GM06990 (cell line): Measurements from ENCODE around the gene RFX4.
A peak's percentile ranks its signal among the peaks of the same experiment; 100 is the strongest.

ENCODE experiments used
- DNase-seq: peaks from one replicate; pipeline ENCODE4 v3.0.0-alpha.2; 2011; ENCODE audit not compliant: insufficient read length; ENCODE audit errors: extremely low read depth
- H3K27me3 ChIP-seq: replicated peaks from 2 replicates; pipeline ENCODE4 v1.6.0; 2011; ENCODE audit warnings: low read length; ENCODE audit not compliant: control insufficient read depth, insufficient read depth
- H3K36me3 ChIP-seq: 2 replicates; pipeline ENCODE4 v1.5.1; 2011; ENCODE audit warnings: low read length; ENCODE audit not compliant: control insufficient read depth, insufficient read depth
- H3K4me3 ChIP-seq: replicated peaks from 2 replicates; pipeline ENCODE4 v1.5.1; 2011; ENCODE audit warnings: low read depth, mild to moderate bottlenecking, control low read depth, low read length
- CTCF ChIP-seq: IDR thresholded peaks from 2 replicates; pipeline ENCODE4 v1.5.1; 2011; ENCODE audit warnings: low read length, control low read depth, mild to moderate bottlenecking, inconsistent platforms; ENCODE audit not compliant: insufficient read depth, poor library complexity, severe bottlenecking

Gene RFX4

GRCh38 chr12:106769546-106769945, 186.7 kb downstream of the RFX4 start:
- Histone ChIP-seq H3K27me3 (no peaks in the 10 kb centered on the region), H3K36me3 (no peaks in the 10 kb centered on the region), H3K4me3 (no peak overlapping the region)
- TF ChIP-seq CTCF: no peak
- no peak for DNase-seq

GRCh38 chr12:106771425-106771824, 188.6 kb downstream of the RFX4 start:
- TF ChIP-seq CTCF: no peak
- DNase-seq: no peak
- Histone ChIP-seq H3K27me3 (no peaks in the 10 kb centered on the region), H3K36me3 (no peaks in the 10 kb centered on the region), H3K4me3 (no peak overlapping the region)

DNA sequence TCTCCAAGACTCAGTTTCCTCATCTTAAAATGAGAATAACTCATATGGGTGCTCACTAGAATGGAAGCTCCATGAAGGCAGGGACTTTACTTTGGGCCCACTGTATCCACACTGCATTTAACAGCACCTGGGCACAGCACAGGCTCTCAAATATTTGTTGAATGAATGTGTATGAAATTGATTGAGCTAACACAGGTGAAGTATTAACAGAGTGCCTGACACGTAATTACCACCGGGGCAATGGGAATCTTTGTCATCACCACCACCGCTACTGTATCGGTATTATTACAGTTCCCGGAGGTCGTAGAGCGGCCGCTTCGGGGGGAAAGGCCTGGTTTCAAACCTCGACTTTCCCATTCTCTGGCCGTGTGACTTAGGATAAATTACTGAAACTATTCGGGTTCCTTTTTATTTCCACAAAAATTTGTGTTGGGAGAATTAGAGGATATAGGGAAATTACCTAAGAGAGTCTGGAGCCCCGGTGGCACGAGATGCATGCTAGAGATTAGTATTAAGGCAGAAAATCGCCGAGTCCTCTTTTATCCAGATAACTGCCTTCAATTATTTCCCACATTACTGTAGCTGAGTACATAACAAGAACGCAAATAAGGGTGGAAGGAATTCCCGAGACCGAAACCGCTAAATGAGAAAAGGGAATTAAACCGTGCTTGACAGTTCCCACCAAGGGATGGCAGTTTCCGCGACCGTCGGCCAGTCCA, 190.6 kb downstream of the RFX4 start:
- peak overlapping the region; percentile 79 for H3K4me3 ChIP-seq
- H3K27me3 ChIP-seq: no peaks in the 10 kb centered on the region
- H3K36me3 ChIP-seq: no peaks in the 10 kb centered on the region
- TF ChIP-seq CTCF: no peak
- DNase-seq: no peak

GRCh38 chr12:106774005-106774807, 191.4 kb downstream of the RFX4 start, which contains the start of gene RIC8B:
TSS of gene RIC8B (plus strand) at chr12:106774682. CDS start at chr12:106774746, 64 bp downstream.
- Histone ChIP-seq H3K27me3 (no peaks in the 10 kb centered on the region), H3K4me3 (peak within 1 kb of the TSS; percentile 79), H3K36me3 (no peaks in the 10 kb centered on the region)
- peak; percentile 87 for DNase-seq
- peak; percentile 19 for TF ChIP-seq CTCF

DNA sequence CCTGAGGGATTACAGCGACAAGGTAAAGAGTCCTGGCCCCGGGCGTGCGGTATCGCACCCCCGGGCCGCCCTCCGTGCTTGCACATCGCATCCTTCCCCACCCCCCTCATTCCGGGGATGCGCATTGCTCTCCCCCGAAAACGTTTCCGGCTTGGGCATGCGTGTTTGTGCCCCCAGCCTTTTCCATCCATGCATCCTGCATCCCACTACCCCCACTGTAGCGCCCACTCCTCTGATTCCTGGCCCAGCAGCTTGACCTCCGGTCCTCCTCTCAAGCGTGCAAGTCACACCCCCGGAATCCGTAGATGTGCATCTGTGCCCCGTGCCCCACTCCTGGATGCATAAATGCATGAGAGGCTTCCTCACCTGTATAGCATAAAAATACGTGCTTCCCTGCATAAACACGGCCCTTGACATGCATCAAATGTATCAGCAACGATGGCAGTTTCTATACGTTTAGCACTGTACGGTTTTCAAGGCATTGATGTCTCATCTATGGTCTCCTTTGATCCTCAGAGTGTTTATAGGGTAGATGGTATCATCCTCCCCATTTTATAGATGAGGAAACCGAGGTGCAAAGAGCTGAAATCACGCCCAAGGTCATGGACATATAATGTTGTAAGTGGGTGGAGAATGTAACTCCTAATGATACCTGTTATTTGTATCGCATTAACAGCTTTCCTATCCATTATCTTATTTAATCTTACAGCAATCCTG, 192.2 kb downstream of the RFX4 start:
- Histone ChIP-seq H3K4me3 (peak overlapping the region; percentile 79), H3K36me3 (no peaks in the 10 kb centered on the region), H3K27me3 (no peaks in the 10 kb centered on the region)
- TF ChIP-seq CTCF: no peak
- no peak for DNase-seq
